COLO668 (cell line): ENCODE measurements around the gene NR2F1-AS1.
"Not testable (repeated sequence)": the region's sequence is repeated elsewhere in the genome, so short reads cannot be mapped to it uniquely, and the experiment has no call there.

Source experiments
- DNase-seq: peaks from one replicate; lab custom pipeline; 2025; ENCODE audit not compliant: unreplicated experiment; lab: John Stamatoyannopoulos, UW

The NR2F1-AS1 gene

DNA sequence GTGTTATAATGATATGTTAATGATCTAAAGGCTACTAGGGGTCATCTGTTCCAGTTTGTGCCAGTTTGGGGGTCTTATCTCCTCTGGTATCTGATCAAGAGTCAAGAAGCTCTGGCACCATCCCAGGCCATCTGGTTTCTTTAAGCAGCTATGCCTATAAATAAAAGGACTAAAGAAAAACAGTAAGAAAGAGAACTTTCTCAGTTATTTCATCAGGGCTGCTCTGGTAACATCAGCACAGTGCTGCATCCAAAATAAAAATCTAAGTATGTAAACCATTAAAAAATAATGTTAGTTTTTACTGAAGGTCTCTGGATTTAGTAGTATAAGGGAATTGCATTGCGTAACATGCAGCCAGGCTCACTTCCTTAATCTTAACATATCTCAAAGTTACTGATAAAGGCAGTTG is 185.0 kb downstream of the NR2F1-AS1 start:
- no peak for DNase-seq

DNA sequence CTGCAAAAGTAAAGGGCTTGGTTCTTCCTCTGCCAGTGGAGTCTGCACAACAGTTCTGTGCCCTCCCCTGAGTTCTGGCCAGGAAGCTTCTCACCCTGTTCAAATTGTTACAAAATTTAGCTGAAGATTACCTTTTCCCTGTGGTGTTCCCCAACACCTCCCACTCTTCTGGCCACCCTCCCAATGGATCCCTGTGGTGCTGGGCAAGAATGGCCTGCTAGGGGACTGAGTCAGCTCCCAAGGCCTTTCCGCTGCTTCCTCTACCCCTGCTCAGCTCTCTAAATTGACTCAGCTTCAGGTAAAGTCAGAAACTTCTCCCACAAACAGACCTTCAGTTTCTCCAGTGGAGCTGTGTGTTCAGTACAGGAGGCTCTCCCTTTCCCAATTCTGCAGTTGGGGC is 186.0 kb downstream of the NR2F1-AS1 start:
- DNase-seq = no peak

DNA sequence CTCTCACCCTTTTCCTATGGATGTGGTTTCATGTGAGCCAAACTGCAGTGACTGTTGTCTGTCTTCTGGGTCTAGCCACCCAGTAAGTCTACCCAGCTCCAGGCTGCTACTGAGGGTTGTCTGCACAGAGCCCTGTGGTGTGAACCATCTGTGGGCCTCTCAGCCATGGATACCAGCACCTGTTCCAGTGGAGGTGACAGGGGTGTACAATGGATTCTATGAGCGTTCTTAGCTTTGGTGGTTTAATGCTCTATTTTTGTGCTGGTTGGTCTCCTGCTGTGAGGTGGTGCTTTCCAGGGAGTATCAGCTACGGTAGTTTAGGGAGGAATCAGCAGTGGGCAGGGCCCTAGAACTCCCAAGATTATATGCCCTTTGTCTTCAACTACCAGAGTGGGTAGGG is 186.7 kb downstream of the NR2F1-AS1 start:
- DNase-seq = no peak

DNA sequence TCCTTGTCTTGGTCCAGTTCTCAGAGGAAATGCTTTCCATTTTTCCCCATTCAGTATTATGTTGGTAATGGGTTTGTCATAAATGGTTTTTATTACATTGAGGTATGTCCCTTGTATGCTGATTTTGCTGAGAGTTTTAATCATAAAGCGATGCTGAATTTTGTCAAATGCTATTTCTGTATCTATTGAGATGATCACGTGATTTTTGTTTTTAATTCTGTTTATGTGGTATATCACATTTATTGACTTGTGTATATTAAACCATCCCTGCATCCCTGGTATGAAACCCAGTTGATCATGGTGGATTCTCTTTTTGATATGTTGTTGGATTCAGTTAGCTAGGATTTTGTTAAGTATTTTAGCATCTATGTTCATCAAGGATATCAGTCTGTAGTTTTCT is 189.8 kb downstream of the NR2F1-AS1 start:
- not testable (repeated sequence) for DNase-seq

DNA sequence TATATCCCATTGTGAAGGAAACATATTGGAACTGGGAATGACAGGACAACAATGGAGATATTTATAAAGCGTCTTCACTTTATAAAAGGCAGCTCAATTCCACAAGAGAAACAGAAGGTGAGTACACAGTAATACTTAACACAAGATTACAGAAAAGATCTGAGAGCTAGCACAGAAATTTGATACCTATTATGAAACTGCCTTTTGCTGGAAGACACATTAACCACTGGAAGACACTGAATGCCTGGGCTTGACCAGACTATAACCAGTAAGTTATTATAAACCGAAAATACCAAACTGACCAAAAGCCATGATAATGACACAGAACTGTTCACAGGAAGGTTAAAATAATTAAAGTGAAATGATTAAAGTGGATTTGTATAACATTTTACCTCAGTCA is 195.4 kb downstream of the NR2F1-AS1 start:
- no peak for DNase-seq

DNA sequence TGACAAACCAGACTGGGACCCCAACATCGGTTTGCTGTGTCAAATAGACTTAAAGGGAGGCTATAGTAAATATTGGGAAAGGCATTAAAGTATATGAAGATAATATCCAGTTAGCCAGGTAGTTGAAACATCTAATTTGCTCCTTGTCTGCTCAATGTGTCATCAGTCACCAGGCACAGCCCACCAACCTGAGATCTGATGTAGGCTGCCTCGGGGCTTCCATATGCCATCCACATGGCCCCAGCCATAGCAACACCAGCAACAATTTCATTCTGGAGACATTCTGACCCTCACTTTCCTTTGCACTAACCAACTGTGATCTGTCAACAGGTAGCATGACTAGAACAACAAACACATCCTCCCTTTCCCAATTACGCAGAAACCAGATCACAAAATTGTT is 196.0 kb downstream of the NR2F1-AS1 start:
- DNase-seq = no peak

DNA sequence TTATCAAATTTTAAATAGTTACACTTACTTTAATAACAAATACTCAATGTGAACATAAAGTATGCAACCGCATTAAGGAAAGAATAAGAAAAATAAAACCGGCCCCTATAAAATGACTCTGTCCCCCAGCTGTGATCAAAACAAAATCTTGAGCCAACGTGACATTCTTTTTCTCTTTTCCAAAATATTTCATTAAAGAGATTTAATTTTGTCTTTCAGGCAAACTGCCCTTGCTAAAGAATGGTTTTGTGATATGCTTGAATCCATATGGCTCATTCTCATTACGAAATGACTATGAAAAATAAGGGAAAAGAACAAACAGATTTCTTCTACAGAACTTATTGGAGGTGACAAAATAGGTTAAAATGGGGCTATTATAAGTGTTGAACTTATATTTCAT is 197.0 kb downstream of the NR2F1-AS1 start:
- no peak for DNase-seq

DNA sequence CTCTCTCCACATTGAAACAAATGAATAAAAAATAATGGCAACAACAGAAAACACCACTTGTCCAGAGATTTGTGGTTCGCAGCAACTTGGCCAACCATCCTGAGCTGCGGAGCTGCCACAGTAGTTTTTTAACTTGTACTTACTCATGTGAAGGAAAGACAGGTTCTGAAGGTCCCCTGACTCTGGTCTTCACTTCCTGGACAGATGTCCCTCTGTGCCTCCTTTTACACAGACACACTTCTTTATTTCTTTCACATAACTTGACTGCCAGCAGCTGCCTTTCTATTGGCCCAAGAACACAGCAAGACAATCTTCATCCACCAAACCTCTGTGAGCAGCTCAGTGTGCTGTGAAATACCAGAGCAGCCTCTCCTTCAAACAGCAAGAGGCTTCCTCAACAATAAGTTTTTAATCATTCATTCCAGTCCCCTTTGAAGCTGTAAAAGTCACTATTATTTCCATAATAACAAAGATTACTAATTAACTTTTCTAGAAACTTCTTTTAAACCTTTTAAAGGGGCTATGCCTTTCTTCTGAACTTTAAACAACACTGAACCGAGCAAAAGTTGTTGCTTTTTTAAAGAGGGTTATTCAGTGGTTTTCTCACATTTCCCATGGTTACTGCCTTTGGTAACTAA is 198.7 kb downstream of the NR2F1-AS1 start:
- DNase-seq = no peak

DNA sequence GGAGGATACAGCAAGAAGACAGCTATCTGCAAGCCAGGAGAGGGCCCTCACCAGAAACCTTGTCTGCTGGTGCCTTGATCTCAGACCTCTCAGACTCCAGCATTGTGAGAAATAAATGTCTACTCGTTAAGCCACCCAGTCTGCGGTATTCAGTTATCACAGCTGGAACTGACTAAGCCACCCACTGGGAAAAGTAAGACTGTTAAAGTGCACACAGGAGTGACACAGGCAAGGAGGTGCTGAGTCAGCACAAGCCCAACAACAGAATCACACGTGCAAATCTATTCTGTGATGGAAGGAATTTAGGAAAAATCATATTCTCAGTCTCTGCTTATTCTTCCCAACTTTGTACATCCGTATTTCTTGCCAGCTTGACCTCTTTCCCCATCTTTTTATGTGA is 200.0 kb downstream of the NR2F1-AS1 start:
- DNase-seq = no peak

DNA sequence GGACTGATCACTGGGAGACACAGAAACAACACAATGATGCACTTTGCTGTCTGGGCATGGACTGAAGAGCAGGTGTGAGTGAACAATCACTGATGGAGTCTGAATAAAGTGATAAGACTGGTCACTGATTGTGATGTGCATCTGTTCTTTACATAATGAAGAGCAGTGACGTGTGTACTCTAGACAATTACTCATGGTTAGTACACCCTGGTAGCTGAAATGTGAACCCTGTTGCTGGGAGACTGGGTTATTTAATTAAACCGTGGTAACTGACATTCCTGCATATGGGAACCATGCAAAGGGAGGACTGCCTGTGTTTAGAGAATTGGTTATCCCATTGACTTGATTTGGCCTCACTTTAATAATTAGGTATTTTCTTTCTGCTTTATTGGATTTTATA is 202.9 kb downstream of the NR2F1-AS1 start:
- peak; percentile 43 for DNase-seq

DNA sequence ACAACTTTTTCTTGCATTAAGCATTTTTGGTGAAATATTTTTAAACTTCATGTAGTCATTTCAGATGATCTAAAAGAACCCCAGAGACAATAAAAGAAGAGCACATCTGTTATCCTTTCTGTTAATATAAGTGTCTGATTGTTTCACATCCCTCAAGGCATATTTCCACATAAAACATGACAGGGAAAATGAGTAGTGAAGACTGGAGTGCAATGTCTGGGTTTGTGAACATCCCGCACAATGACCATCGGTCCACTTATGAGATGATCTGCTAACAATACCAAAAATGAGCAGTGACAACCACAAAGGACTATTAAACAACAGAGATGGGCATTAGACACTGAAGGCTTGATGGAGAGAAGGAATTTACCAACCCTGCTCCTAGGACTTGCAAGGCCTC is 209.1 kb downstream of the NR2F1-AS1 start:
- no peak for DNase-seq

DNA sequence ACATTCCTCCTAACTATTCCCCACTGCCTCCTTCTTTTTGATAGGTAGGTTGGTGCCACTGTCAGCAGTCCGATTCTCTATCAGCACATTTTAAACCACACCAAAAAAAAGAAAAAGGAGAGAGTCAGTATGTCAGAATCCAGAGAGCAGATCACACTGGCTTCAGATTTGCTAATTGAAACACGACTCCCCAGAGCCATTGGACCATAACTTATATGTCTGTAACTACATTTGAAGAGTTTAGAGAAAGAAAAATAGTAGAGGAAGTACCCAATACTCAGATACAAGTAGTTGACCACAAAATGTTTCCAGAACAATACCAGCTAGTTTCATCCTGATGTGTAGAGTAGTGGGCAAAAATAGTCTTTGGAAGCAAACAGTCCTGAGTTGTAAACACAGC is 216.6 kb downstream of the NR2F1-AS1 start:
- DNase-seq = no peak

DNA sequence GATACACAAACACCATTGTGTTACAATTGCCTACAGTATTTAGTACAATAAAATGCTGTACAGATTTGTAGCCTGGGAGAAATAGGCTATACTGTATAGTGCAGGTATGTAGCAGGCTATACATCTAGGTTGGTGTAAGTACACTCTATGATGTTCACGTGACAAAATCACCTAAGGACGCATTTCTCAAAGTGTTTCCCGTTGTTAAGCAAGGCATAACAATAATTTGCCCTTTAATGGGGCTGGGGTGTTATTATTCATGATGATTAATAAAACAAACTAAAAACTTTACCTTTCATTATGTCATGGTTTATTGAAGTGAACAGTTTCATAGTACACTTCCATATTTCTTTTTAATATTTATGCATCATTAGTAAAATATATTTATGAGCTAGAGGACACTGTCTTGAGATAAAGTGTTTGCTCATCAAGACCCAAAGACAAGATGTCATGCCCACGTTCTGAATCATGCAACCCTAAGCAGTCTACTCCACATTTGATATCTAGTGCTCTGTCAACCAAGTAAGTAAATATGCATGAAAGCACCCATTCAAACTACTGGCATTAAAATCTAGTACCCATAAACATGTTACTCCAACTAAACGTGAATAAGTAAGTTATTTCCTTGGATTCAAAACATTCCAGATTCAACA is 220.5 kb downstream of the NR2F1-AS1 start:
- no peak for DNase-seq

DNA sequence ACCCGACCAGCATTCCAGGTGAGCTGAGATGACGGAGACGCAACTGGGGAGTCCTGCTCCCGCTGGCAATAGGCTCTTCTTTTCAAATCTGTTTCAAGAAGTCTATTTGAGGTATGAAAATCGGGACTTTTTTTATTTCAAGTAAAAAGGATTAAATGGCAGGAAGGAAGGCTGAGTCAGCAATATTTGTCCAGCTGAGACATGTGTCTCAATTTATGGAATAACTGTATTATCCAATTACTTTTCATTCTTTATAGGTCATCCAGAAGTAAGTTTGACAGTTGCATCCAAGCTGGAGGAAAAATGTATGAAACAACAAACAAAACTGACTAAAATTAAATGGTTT is 221.1 kb downstream of the NR2F1-AS1 start:
- no peak for DNase-seq
